Measurements from ENCODE around the gene PTPRG. TPM values are rescaled to one million over a fixed set of nuclear protein-coding genes. Genes with fewer than 3 reads are reported as not detected.
"Not testable (repeated sequence)": the region's sequence is repeated elsewhere in the genome, so short reads cannot be mapped to it uniquely, and the experiment has no call there.

PTPRG gene
- total RNA-seq, 6 experiments from 2014 or later = 11.7 to 27.8 (median 14.7) TPM

DNA sequence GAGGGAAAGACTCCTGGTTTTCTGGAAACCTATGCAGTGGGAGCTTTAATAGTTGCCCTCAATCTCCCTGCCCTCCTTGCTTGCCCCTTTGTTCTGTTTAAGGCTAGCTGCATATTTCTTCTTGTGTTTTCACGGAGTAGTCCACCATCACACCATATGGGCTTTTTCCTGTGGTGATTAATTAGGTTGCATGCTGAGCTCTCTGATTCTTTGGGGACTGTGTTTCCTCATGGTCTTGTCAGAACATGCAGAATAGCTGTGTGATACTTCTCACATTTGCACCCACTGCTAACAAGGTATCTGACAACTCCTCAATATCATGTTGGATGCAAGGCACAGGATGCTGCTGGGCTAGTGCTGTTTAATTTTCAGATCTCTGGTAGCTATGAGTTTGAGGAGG is 139.6 kb downstream of the PTPRG start:
- peaks cover 0 to 10% (median 0%) of the 10 kb centered on the region in 4 donors for H3K4me1 ChIP-seq
- no peak overlapping the region for H3K27ac ChIP-seq
- DNase-seq = no peak
- TF ChIP-seq POLR2A (IDR thresholded peaks at IDR 0.05) = no peak
- TF ChIP-seq, protein P1, sequence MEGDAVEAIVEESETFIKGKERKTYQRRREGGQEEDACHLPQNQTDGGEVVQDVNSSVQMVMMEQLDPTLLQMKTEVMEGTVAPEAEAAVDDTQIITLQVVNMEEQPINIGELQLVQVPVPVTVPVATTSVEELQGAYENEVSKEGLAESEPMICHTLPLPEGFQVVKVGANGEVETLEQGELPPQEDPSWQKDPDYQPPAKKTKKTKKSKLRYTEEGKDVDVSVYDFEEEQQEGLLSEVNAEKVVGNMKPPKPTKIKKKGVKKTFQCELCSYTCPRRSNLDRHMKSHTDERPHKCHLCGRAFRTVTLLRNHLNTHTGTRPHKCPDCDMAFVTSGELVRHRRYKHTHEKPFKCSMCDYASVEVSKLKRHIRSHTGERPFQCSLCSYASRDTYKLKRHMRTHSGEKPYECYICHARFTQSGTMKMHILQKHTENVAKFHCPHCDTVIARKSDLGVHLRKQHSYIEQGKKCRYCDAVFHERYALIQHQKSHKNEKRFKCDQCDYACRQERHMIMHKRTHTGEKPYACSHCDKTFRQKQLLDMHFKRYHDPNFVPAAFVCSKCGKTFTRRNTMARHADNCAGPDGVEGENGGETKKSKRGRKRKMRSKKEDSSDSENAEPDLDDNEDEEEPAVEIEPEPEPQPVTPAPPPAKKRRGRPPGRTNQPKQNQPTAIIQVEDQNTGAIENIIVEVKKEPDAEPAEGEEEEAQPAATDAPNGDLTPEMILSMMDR (IDR thresholded peaks at IDR 0.05) = no peak
- H3K9me3 ChIP-seq = no peaks in the 10 kb centered on the region
- no peaks in the 10 kb centered on the region for H3K36me3 ChIP-seq
- no peaks in the 10 kb centered on the region for H3K27me3 ChIP-seq
- 64% methylated on average over 1 of the region's 1 CpG for WGBS (ENCODE audit: insufficient coverage, low coverage, low lambda C conversion rate, missing lambda C conversion rate)
- H3K4me3 ChIP-seq = no peak overlapping the region
- ATAC-seq = no peak
- intact Hi-C loops (cut with DNase I) = no loop called here

DNA sequence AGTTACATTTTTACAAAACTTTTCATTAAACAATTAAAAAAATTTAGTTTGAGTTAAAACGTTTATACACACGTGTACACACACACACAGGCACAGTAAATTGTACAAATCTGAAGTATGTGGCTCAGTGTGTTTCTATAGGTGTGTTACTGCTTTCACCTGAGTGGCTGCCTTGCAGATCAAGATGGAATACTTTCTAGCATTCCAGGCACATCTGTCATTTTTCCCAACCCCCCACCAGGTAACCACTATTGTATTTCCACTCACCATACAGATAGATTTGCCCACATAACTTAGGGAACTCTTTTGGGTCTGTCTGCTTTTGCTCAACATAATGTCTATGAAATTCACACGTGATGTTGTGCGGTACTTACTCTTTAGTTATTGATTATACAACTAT is 141.1 kb downstream of the PTPRG start:
- Histone ChIP-seq H3K9me3 (no peaks in the 10 kb centered on the region), H3K4me1 (peaks cover 0 to 10% (median 0%) of the 10 kb centered on the region in 4 donors), H3K36me3 (no peaks in the 10 kb centered on the region), H3K4me3 (no peak overlapping the region), H3K27me3 (no peaks in the 10 kb centered on the region), H3K27ac (no peak overlapping the region)
- WGBS (ENCODE audit: insufficient coverage, low coverage, low lambda C conversion rate, missing lambda C conversion rate) = 61% methylated on average over 4 of the region's 4 CpGs
- ATAC-seq = no peak
- TF ChIP-seq POLR2A (IDR thresholded peaks at IDR 0.05) = no peak
- TF ChIP-seq, protein P1 (IDR thresholded peaks at IDR 0.05) = no peak
- intact Hi-C loops (cut with DNase I) = no loop called here
- no peak for DNase-seq

- H3K9me3 ChIP-seq = no peaks in the 10 kb centered on the region
- TF ChIP-seq, protein P1 (IDR thresholded peaks at IDR 0.05) = no peak
- no peak for TF ChIP-seq POLR2A (IDR thresholded peaks at IDR 0.05)
- no peak overlapping the region for H3K27ac ChIP-seq
- intact Hi-C loops (cut with DNase I) = no loop called here
- peaks cover 0 to 10% (median 0%) of the 10 kb centered on the region in 4 donors for H3K4me1 ChIP-seq
- ATAC-seq (no peak), DNase-seq (no peak)
- whole genome bisulfite sequencing (ENCODE audit: insufficient coverage, low coverage, low lambda C conversion rate, missing lambda C conversion rate) = 88% methylated on average over 2 of the region's 2 CpGs
- no peak overlapping the region for H3K4me3 ChIP-seq
- no peaks in the 10 kb centered on the region for H3K36me3 ChIP-seq
- no peaks in the 10 kb centered on the region for H3K27me3 ChIP-seq
These were observed 143.4 kb downstream of the PTPRG start for GRCh38 chr3:61704807-61705206.

DNA sequence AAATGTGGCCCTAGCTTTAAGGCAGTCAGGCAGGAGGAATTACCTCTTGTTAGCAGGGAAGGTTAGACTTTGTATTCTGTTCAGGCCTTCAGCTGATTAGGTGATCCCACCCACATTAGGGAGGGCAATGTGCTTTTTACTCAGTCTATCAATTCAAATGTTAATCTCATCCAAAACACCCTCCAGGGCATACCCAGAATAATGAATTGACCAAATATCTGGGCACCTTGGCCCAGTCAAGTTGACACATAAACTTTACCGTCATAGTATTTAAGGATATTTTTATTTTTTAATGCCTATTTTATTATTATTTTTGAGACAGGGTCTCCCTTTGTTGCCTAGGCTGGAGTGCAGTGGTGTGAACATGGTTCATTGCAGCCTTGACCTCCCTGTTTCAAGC is 146.1 kb downstream of the PTPRG start:
- H3K4me3 ChIP-seq = no peak overlapping the region
- H3K27ac ChIP-seq = no peak overlapping the region
- no peaks in the 10 kb centered on the region for H3K36me3 ChIP-seq
- H3K9me3 ChIP-seq = no peaks in the 10 kb centered on the region
- intact Hi-C loops (cut with DNase I) = no loop called here
- DNase-seq (no peak), ATAC-seq (no peak)
- H3K4me1 ChIP-seq = peaks cover 0 to 10% (median 0%) of the 10 kb centered on the region in 4 donors
- H3K27me3 ChIP-seq = no peaks in the 10 kb centered on the region
- no peak for TF ChIP-seq POLR2A (IDR thresholded peaks at IDR 0.05)
- TF ChIP-seq, protein P1 (IDR thresholded peaks at IDR 0.05) = no peak
- 100% methylated on average over 1 of the region's 1 CpG for WGBS (ENCODE audit: insufficient coverage, low coverage, low lambda C conversion rate, missing lambda C conversion rate)

- H3K4me1 ChIP-seq; H3K36me3 ChIP-seq; H3K27ac ChIP-seq; H3K27me3 ChIP-seq; intact Hi-C loops (cut with DNase I); ATAC-seq; H3K4me3 ChIP-seq; DNase-seq; H3K9me3 ChIP-seq: not testable (repeated sequence)
- WGBS (ENCODE audit: insufficient coverage, low coverage, low lambda C conversion rate, missing lambda C conversion rate) = 88% methylated on average over 3 of the region's 3 CpGs
These were observed 149.5 kb downstream of the PTPRG start for GRCh38 chr3:61710920-61711319.

All from right lobe of liver (tissue), 6 donors.